Lower lobe of right lung (tissue), 2 donors: ENCODE results near the gene UMOD. TPM values are rescaled to one million over a fixed set of nuclear protein-coding genes. Genes with fewer than 3 reads are reported as not detected.
A peak's percentile ranks its signal among the peaks of the same experiment; 100 is the strongest.

Source experiments
- ATAC-seq, 2 donors: fragments of 200-7000 bp; cut with Tn5 transposase; one replicate each; pipeline ENCODE4 v1.9.1; 2020 to 2022; ENCODE audit warnings: mild to moderate bottlenecking in 2 of 2, moderate library complexity in 2 of 2
- DNase-seq: peaks from one replicate; pipeline ENCODE4 v3.0.0-alpha.2; 2020
- H3K27ac ChIP-seq: fragments of 200-600 bp; one replicate; pipeline ENCODE4 v1.8.0; 2022
- H3K27me3 ChIP-seq: fragments of 200-600 bp; one replicate; pipeline ENCODE4 v1.8.0; 2022; ENCODE audit warnings: low read depth
- H3K36me3 ChIP-seq: fragments of 200-600 bp; one replicate; pipeline ENCODE4 v1.8.0; 2022; ENCODE audit warnings: mild to moderate bottlenecking
- H3K4me1 ChIP-seq: fragments of 200-600 bp; one replicate; pipeline ENCODE4 v1.8.0; 2022
- H3K4me3 ChIP-seq: fragments of 200-600 bp; one replicate; pipeline ENCODE4 v1.8.0; 2022; ENCODE audit warnings: mild to moderate bottlenecking
- H3K9me3 ChIP-seq: fragments of 200-600 bp; one replicate; pipeline ENCODE4 v1.8.0; 2022
- intact Hi-C: fragments of 100-400 bp; cut with DNase I; formaldehyde crosslinking; loops from one replicate; pipeline ENCODE4 v1.11.0; 2022
- total RNA-seq: library from RNA; stranded (reverse); fragmentation: NEBNext Ultra II Directional; extraction: Animal tissue kit (Norgen Biotek cat#: 25700); gene quantifications from one replicate; pipeline ENCODE4 v1.2.1, GENCODE V29; 2021
- TF ChIP-seq, protein P1 (sequence below): fragments of 200-600 bp; IDR thresholded peaks from one replicate; pipeline ENCODE4 v1.8.0; 2022; ENCODE audit warnings: antibody characterized with exemption, mild to moderate bottlenecking
- donor health status: DM: no; HTN: yes; CAD: no; lungs with severe emphysema.

The UMOD gene
- total RNA-seq, 1 donor from 2014 or later = not detected

GRCh38 chr16:20359997-20360396 lies 7.5 kb upstream of the UMOD start:
- no peaks in the 10 kb centered on the region for H3K27me3 ChIP-seq
- no peak overlapping the region for H3K4me3 ChIP-seq
- DNase-seq = no peak
- TF ChIP-seq, protein P1, sequence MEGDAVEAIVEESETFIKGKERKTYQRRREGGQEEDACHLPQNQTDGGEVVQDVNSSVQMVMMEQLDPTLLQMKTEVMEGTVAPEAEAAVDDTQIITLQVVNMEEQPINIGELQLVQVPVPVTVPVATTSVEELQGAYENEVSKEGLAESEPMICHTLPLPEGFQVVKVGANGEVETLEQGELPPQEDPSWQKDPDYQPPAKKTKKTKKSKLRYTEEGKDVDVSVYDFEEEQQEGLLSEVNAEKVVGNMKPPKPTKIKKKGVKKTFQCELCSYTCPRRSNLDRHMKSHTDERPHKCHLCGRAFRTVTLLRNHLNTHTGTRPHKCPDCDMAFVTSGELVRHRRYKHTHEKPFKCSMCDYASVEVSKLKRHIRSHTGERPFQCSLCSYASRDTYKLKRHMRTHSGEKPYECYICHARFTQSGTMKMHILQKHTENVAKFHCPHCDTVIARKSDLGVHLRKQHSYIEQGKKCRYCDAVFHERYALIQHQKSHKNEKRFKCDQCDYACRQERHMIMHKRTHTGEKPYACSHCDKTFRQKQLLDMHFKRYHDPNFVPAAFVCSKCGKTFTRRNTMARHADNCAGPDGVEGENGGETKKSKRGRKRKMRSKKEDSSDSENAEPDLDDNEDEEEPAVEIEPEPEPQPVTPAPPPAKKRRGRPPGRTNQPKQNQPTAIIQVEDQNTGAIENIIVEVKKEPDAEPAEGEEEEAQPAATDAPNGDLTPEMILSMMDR = peak; percentile 13
- intact Hi-C loops = no loop called here
- no peak overlapping the region for H3K27ac ChIP-seq
- no peak for ATAC-seq
- no peaks in the 10 kb centered on the region for H3K36me3 ChIP-seq
- no peaks in the 10 kb centered on the region for H3K9me3 ChIP-seq
- H3K4me1 ChIP-seq = no peaks in the 10 kb centered on the region

GRCh38 chr16:20355114-20355782 lies 2.7 kb upstream of the UMOD start:
- ATAC-seq = no peak
- intact Hi-C loops = no loop called here
- Histone ChIP-seq H3K27ac (no peak overlapping the region), H3K36me3 (no peaks in the 10 kb centered on the region), H3K27me3 (peaks cover 8% of the 10 kb centered on the region), H3K4me3 (no peak overlapping the region), H3K9me3 (no peaks in the 10 kb centered on the region), H3K4me1 (no peaks in the 10 kb centered on the region)
- DNase-seq = no peak
- TF ChIP-seq, protein P1 = no peak

GRCh38 chr16:20353379-20353778 lies 864 bp upstream of the UMOD start:
- TF ChIP-seq, protein P1 = no peak

GRCh38 chr16:20349615-20350014 lies 2.9 kb downstream of the UMOD start:
- DNase-seq (no peak), ATAC-seq (no peak)
- Histone ChIP-seq H3K27me3 (peaks cover 31% of the 10 kb centered on the region), H3K4me1 (no peaks in the 10 kb centered on the region), H3K36me3 (no peaks in the 10 kb centered on the region), H3K4me3 (no peak overlapping the region), H3K9me3 (no peaks in the 10 kb centered on the region), H3K27ac (no peak overlapping the region)
- intact Hi-C loops = no loop called here
- TF ChIP-seq, protein P1 = no peak

More at GRCh38 chr16:20353379-20353778, 864 bp upstream of the UMOD start:
- no peak for ATAC-seq
- intact Hi-C loops = no loop called here
- Histone ChIP-seq H3K27ac (no peak overlapping the region), H3K4me1 (no peaks in the 10 kb centered on the region), H3K27me3 (peaks cover 17% of the 10 kb centered on the region), H3K9me3 (no peaks in the 10 kb centered on the region), H3K36me3 (no peaks in the 10 kb centered on the region), H3K4me3 (no peak overlapping the region)
- no peak for DNase-seq

DNA sequence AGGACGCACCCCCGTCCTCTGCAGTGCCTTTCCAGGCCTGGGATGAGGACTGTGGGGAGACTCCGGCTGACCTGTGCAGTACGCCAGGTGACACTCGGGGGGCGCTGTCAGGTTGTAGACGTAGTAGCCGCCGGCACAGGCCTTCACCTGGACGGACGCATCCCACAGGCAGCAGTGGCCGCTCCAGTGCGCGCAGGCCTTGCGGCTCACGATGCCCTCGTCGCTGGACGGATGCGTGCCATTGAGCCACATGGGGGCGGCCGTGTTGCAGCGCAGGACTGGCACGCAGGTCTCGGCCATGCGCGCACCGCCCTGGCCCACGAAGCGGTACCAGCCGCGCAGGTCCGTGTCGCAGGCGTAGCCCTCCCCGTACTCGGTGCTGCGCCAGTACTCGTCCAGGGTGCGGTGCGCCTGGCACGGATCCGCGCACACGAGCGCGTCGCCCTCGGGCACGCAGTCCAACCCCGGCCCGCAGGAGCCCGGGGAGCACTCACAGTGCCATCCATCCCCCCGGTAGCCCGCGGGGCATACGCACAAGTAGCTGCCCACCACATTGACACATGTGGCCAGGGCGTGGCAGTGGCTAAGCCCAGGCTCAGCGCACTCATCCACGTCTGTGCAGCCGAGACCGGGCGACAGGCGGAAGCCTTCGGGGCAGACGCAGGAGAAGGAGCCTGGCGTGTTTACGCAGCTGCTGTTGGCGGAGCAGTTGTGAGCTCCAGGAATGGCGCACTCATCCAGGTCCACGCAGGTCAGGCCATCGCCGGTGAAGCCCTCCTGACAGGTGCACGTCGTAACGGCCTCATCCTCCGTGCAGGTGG lies 3.9 kb downstream of the UMOD start:
- H3K4me1 ChIP-seq = no peaks in the 10 kb centered on the region
- DNase-seq (peak; percentile 38), ATAC-seq (peak in 1 of 2 donors; percentile 39)
- H3K27ac ChIP-seq = no peak overlapping the region
- intact Hi-C loops = no loop called here
- no peaks in the 10 kb centered on the region for H3K36me3 ChIP-seq
- H3K9me3 ChIP-seq = no peaks in the 10 kb centered on the region
- peaks cover 31% of the 10 kb centered on the region for H3K27me3 ChIP-seq
- H3K4me3 ChIP-seq = no peak overlapping the region
- TF ChIP-seq, protein P1 = no peak
